ENCODE data around the gene KCTD16.

Gene KCTD16

DNA sequence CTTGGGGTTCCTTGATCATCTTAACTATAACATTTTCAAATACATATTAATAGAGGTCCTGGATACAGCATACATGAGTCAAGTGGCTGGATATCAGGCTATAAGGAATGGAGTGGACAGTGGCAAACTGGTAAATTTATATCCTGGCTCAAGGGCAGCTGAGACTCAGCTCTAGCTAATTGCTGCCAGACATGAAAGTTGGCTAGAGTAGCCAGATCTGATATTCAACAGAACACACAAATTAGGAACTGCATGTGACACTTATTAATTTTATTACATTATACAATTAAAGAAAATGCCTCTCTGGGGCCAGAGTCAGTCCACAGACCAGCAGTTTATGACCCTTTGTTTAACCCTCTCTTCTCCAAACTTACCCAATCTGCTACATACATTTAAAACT lies 206.5 kb downstream of the KCTD16 start:
- no peaks in the 10 kb centered on the region for H3K27me3 ChIP-seq
- H3K36me3 ChIP-seq: no peaks in the 10 kb centered on the region
- no peak for DNase-seq
- no peaks in the 10 kb centered on the region for H3K9me3 ChIP-seq
- H3K4me1 ChIP-seq: peaks cover 5% of the 10 kb centered on the region; the same call in 1 of the 2 replicates
- TF ChIP-seq, protein P1, sequence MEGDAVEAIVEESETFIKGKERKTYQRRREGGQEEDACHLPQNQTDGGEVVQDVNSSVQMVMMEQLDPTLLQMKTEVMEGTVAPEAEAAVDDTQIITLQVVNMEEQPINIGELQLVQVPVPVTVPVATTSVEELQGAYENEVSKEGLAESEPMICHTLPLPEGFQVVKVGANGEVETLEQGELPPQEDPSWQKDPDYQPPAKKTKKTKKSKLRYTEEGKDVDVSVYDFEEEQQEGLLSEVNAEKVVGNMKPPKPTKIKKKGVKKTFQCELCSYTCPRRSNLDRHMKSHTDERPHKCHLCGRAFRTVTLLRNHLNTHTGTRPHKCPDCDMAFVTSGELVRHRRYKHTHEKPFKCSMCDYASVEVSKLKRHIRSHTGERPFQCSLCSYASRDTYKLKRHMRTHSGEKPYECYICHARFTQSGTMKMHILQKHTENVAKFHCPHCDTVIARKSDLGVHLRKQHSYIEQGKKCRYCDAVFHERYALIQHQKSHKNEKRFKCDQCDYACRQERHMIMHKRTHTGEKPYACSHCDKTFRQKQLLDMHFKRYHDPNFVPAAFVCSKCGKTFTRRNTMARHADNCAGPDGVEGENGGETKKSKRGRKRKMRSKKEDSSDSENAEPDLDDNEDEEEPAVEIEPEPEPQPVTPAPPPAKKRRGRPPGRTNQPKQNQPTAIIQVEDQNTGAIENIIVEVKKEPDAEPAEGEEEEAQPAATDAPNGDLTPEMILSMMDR (IDR thresholded peaks at IDR 0.05; ENCODE audit: low read depth, low read length): no peak
- no peak overlapping the region for H3K4me3 ChIP-seq (ENCODE audit: low read depth, low read length)

DNA sequence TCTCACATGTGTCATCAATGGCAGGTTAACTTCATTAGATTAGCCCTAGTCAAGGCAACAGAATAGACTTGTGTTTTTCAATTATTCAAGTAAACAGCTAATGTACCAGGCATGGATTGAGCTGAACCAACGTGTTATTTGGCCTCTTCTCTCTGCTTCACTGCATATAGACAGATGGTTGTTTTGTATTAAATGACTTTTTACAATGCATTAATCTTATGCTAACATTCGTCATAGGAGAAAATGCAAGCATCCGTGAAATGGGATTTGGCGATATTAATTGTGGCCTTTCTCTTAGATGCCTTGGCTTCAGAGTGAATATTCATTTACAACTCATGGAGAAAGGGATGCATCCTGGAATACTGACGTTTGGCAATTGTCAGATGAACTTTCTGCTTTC lies 208.0 kb downstream of the KCTD16 start:
- no peaks in the 10 kb centered on the region for H3K36me3 ChIP-seq
- H3K4me1 ChIP-seq: peaks cover 5% of the 10 kb centered on the region; the same call in 1 of the 2 replicates
- DNase-seq: no peak
- TF ChIP-seq, protein P1 (IDR thresholded peaks at IDR 0.05; ENCODE audit: low read depth, low read length): no peak
- no peaks in the 10 kb centered on the region for H3K27me3 ChIP-seq
- no peak overlapping the region for H3K4me3 ChIP-seq (ENCODE audit: low read depth, low read length)
- no peaks in the 10 kb centered on the region for H3K9me3 ChIP-seq

DNA sequence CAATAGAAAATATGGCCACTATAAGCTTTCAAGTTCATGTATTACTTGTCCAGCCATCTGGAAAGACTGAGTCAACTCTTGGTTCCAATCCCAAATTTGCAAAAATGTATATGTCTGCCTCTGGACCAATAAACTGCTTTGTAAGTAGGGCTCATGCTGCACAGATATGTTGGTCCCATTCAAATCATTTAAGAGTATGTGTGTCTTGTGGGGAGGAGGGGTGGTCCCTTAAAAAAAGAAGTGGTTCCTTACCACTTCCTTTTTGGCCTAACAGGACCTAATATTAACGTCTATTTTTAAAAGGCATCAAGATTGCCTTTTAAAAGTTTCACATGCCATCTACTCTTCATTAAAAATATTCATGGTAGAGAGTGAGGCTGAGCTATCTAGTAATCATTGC lies 214.9 kb downstream of the KCTD16 start:
- H3K4me1 ChIP-seq: no peaks in the 10 kb centered on the region
- no peak overlapping the region for H3K4me3 ChIP-seq (ENCODE audit: low read depth, low read length)
- no peaks in the 10 kb centered on the region for H3K27me3 ChIP-seq
- H3K36me3 ChIP-seq: no peaks in the 10 kb centered on the region
- TF ChIP-seq, protein P1 (IDR thresholded peaks at IDR 0.05; ENCODE audit: low read depth, low read length): no peak
- DNase-seq: no peak
- H3K9me3 ChIP-seq: no peaks in the 10 kb centered on the region

DNA sequence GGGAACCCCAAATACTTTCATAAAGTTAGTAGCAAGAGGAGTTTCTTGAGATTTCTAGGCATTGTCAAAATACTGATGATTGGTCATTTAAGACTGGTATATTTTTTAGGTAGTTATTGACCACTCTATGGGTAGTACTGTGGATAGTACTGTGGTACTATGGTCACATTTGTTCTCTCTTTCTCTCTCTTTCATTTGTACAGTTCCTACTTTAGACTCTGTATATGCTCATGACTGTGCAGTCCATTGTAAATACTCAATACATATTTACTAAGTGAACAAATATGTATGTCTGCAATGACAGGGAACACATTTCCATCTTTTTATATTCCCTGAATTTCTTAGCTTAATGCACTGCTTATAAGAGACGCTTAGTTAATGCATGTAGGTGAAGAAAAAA lies 215.6 kb downstream of the KCTD16 start:
- DNase-seq: no peak
- H3K4me3 ChIP-seq (ENCODE audit: low read depth, low read length): no peak overlapping the region
- no peaks in the 10 kb centered on the region for H3K4me1 ChIP-seq
- no peaks in the 10 kb centered on the region for H3K9me3 ChIP-seq
- TF ChIP-seq, protein P1 (IDR thresholded peaks at IDR 0.05; ENCODE audit: low read depth, low read length): no peak
- H3K36me3 ChIP-seq: no peaks in the 10 kb centered on the region
- H3K27me3 ChIP-seq: no peaks in the 10 kb centered on the region

GRCh38 chr5:144390133-144390532 lies 219.5 kb downstream of the KCTD16 start:
- DNase-seq: no peak
- H3K9me3 ChIP-seq: no peaks in the 10 kb centered on the region

GRCh38 chr5:144391044-144391443 lies 220.4 kb downstream of the KCTD16 start:
- no peak for DNase-seq
- no peak overlapping the region for H3K4me3 ChIP-seq (ENCODE audit: low read depth, low read length)
- H3K4me1 ChIP-seq: no peaks in the 10 kb centered on the region
- H3K9me3 ChIP-seq: no peaks in the 10 kb centered on the region
- TF ChIP-seq, protein P1 (IDR thresholded peaks at IDR 0.05; ENCODE audit: low read depth, low read length): no peak
- H3K27me3 ChIP-seq: no peaks in the 10 kb centered on the region
- no peaks in the 10 kb centered on the region for H3K36me3 ChIP-seq

More at GRCh38 chr5:144390133-144390532, 219.5 kb downstream of the KCTD16 start:
- Histone ChIP-seq H3K4me1 (no peaks in the 10 kb centered on the region), H3K27me3 (no peaks in the 10 kb centered on the region), H3K4me3 (ENCODE audit: low read depth, low read length) (no peak overlapping the region), H3K36me3 (no peaks in the 10 kb centered on the region)
- TF ChIP-seq, protein P1 (IDR thresholded peaks at IDR 0.05; ENCODE audit: low read depth, low read length): no peak
